ENCODE data around the gene RAB6C. TPM values are rescaled to one million over a fixed set of nuclear protein-coding genes. Genes with fewer than 3 reads are reported as not detected.
A peak's percentile ranks its signal among the peaks of the same experiment; 100 is the strongest.
"Not testable (repeated sequence)": the region's sequence is repeated elsewhere in the genome, so short reads cannot be mapped to it uniquely, and the experiment has no call there.

The RAB6C gene
- under 1 TPM; 0.22 to 0.24 TPM for total RNA-seq
- not detected for polyA plus RNA-seq (2013, experiment 1 of 2)
- polyA plus RNA-seq (2013, experiment 2 of 2), result not detected
- long read RNA-seq, experiment 1, result 0 reads
- long read RNA-seq, experiment 2, result 0 reads
- long read RNA-seq, experiment 3, result 0 reads
- long read RNA-seq, experiment 4, result 0 reads

GRCh38 chr2:129979629-129980155 lies at the start of gene RAB6C:
Gene RAB6C (plus strand): TSS chr2:129979666. CDS start chr2:129980116, 450 bp downstream.
- H3K36me3 ChIP-seq (ENCODE audit: control insufficient read depth, insufficient read depth, low read length); H3K4me1 Mint-ChIP-seq; H3K36me3 Mint-ChIP-seq (ENCODE audit: low read depth); H3K4me1 ChIP-seq (ENCODE audit: control insufficient read depth, insufficient read depth, low read length); H3K9ac ChIP-seq (ENCODE audit: extremely low read depth, low read length, poor library complexity, severe bottlenecking); H3K9me3 Mint-ChIP-seq; H3K9me3 ChIP-seq (ENCODE audit: control insufficient read depth, low read length); H3K27ac ChIP-seq (ENCODE audit: low read depth, low read length); H3K27ac Mint-ChIP-seq: not testable (repeated sequence)
- H3K4me3 Mint-ChIP-seq, result peak within 1 kb of the TSS; percentile 61
- Histone ChIP-seq H3K27me3 (ENCODE audit: control insufficient read depth, insufficient read depth, low read length, poor library complexity, severe bottlenecking) (peaks cover 41% of the 10 kb centered on the region), H3K4me3 (ENCODE audit: low read length) (peak within 1 kb of the TSS; percentile 64)
- peak; percentile 83 for DNase-seq
- WGBS, 2 experiments (ENCODE audit: insufficient coverage in 1 of 2, insufficient read length in 1 of 2), result 1 to 2% methylated on average over 12 to 47 of the region's 54 CpGs
- peaks cover 49% of the 10 kb centered on the region for H3K27me3 Mint-ChIP-seq (ENCODE audit: insufficient read depth)

- H3K36me3 Mint-ChIP-seq (ENCODE audit: low read depth), result no peaks in the 10 kb centered on the region
- WGBS, 2 experiments (ENCODE audit: insufficient coverage in 1 of 2, insufficient read length in 1 of 2), result 69% methylated on average over 5 of the region's 6 CpGs; no CpG with 5 or more reads in 1 of the 2 experiments
- no peak overlapping the region for H3K4me3 ChIP-seq (ENCODE audit: low read length)
- TF ChIP-seq CTCF (conservative IDR thresholded peaks at IDR 0.05), result no peak
- no peak for DNase-seq
- H3K27ac Mint-ChIP-seq, result no peak overlapping the region
- H3K27me3 Mint-ChIP-seq (ENCODE audit: insufficient read depth), result peaks cover 25% of the 10 kb centered on the region
- no peak overlapping the region for H3K9ac ChIP-seq (ENCODE audit: extremely low read depth, low read length, poor library complexity, severe bottlenecking)
- no peak overlapping the region for H3K27ac ChIP-seq (ENCODE audit: low read depth, low read length)
- peaks cover 6% of the 10 kb centered on the region for H3K4me1 Mint-ChIP-seq
- no peaks in the 10 kb centered on the region for H3K9me3 Mint-ChIP-seq
- peaks cover 4% of the 10 kb centered on the region for H3K4me1 ChIP-seq (ENCODE audit: control insufficient read depth, insufficient read depth, low read length)
- H3K4me3 Mint-ChIP-seq, result no peak overlapping the region
- H3K27me3 ChIP-seq (ENCODE audit: control insufficient read depth, insufficient read depth, low read length, poor library complexity, severe bottlenecking), result peaks cover 5% of the 10 kb centered on the region
- no peaks in the 10 kb centered on the region for H3K9me3 ChIP-seq (ENCODE audit: control insufficient read depth, low read length)
- H3K36me3 ChIP-seq (ENCODE audit: control insufficient read depth, insufficient read depth, low read length), result no peaks in the 10 kb centered on the region
Observed at GRCh38 chr2:129930451-129930850, 49.0 kb upstream of the RAB6C start.

- H3K9ac ChIP-seq (ENCODE audit: extremely low read depth, low read length, poor library complexity, severe bottlenecking); H3K4me3 ChIP-seq (ENCODE audit: low read length); H3K27me3 ChIP-seq (ENCODE audit: control insufficient read depth, insufficient read depth, low read length, poor library complexity, severe bottlenecking); H3K36me3 ChIP-seq (ENCODE audit: control insufficient read depth, insufficient read depth, low read length); H3K27ac ChIP-seq (ENCODE audit: low read depth, low read length); H3K9me3 ChIP-seq (ENCODE audit: control insufficient read depth, low read length); H3K4me1 ChIP-seq (ENCODE audit: control insufficient read depth, insufficient read depth, low read length); H3K4me1 Mint-ChIP-seq; H3K9me3 Mint-ChIP-seq; H3K27ac Mint-ChIP-seq; H3K36me3 Mint-ChIP-seq (ENCODE audit: low read depth): not testable (repeated sequence)
- Mint-ChIP-seq H3K4me3 (peak overlapping the region; percentile 48), H3K27me3 (ENCODE audit: insufficient read depth) (peaks cover 24% of the 10 kb centered on the region)
- whole genome bisulfite sequencing, 2 experiments (ENCODE audit: insufficient coverage in 1 of 2, insufficient read length in 1 of 2), result 67 to 72% methylated on average over 4 to 8 of the region's 8 CpGs
- peak; percentile 14 for TF ChIP-seq CTCF (conservative IDR thresholded peaks at IDR 0.05)
- peak; percentile 62 for DNase-seq
Observed at GRCh38 chr2:129933387-129933786, 46.1 kb upstream of the RAB6C start.
